CD8-positive, alpha-beta memory T cell (primary cell): ENCODE measurements around the gene DNER. TPM values are rescaled to one million over a fixed set of nuclear protein-coding genes. Genes with fewer than 3 reads are reported as not detected.

Experiments
- CTCF ChIA-PET: fragments of 350-600 bp; sonication (Branson Sonifier 250); formaldehyde crosslinking; loops from one replicate; lab custom pipeline; 2021; ENCODE audit warnings: antibody characterized with exemption; lab: Charles Lee
- POLR2A ChIA-PET: fragments of 350-600 bp; sonication (Branson Sonifier 250); formaldehyde crosslinking; loops from one replicate; lab custom pipeline; 2021; ENCODE audit warnings: antibody characterized with exemption; lab: Charles Lee
- DNase-seq, 5 donors: peaks; one replicate each; pipeline versions ENCODE4 v3.0.0 to v3.0.0-alpha.2; 2020 to 2022; ENCODE audit warnings: mixed read lengths in 1 of 5
- H3K27ac ChIP-seq: one replicate; pipeline ENCODE4 v1.7.0; 2013; ENCODE audit warnings: low read depth, mild to moderate bottlenecking, low read length, moderate library complexity
- H3K27me3 ChIP-seq: 2 replicates; pipeline ENCODE4 v1.7.0; 2013; ENCODE audit warnings: low read length, mild to moderate bottlenecking; ENCODE audit not compliant: insufficient read depth, poor library complexity, severe bottlenecking
- H3K36me3 ChIP-seq: 2 replicates; pipeline ENCODE4 v1.7.0; 2013; ENCODE audit warnings: mild to moderate bottlenecking, low read length, moderate library complexity; ENCODE audit not compliant: insufficient read depth
- H3K4me1 ChIP-seq: 2 replicates; pipeline ENCODE4 v1.7.0; 2013; ENCODE audit warnings: mild to moderate bottlenecking, low read length, moderate library complexity; ENCODE audit not compliant: insufficient read depth
- H3K4me3 ChIP-seq: 2 replicates; pipeline ENCODE4 v1.7.0; 2013; ENCODE audit warnings: mild to moderate bottlenecking, low read length
- H3K9me3 ChIP-seq: 2 replicates; pipeline ENCODE4 v1.7.0; 2013; ENCODE audit warnings: mild to moderate bottlenecking, low read length
- H3K27ac Mint-ChIP-seq, 8 donors: one replicate each; pipeline ENCODE4 v1.8.0; 2020 to 2021; ENCODE audit warnings: mixed read lengths in 8 of 8, mild to moderate bottlenecking in 6 of 8, inconsistent platforms in 3 of 8, moderate library complexity in 3 of 8
- H3K27me3 Mint-ChIP-seq, 2 donors: one replicate each; pipeline ENCODE4 v1.8.0; 2020 to 2021; ENCODE audit warnings: mixed read lengths in 2 of 2, mild to moderate bottlenecking in 1 of 2, moderate library complexity in 1 of 2
- H3K36me3 Mint-ChIP-seq, 3 donors: one replicate each; pipeline ENCODE4 v1.8.0; 2020 to 2021; ENCODE audit warnings: mixed read lengths in 3 of 3, inconsistent platforms in 1 of 3, mild to moderate bottlenecking in 1 of 3
- H3K4me1 Mint-ChIP-seq, 3 donors: one replicate each; pipeline ENCODE4 v1.8.0; 2020 to 2021; ENCODE audit warnings: mixed read lengths in 3 of 3, inconsistent platforms in 1 of 3, mild to moderate bottlenecking in 1 of 3
- H3K4me3 Mint-ChIP-seq, 7 donors: one replicate each; pipeline ENCODE4 v1.8.0; 2020 to 2021; ENCODE audit warnings: mixed read lengths in 7 of 7, mild to moderate bottlenecking in 6 of 7, moderate library complexity in 4 of 7, inconsistent platforms in 2 of 7
- H3K9me3 Mint-ChIP-seq, 5 donors: one replicate each; pipeline ENCODE4 v1.8.0; 2020 to 2022; ENCODE audit warnings: mixed read lengths in 5 of 5, mild to moderate bottlenecking in 3 of 5, moderate library complexity in 2 of 5, inconsistent platforms in 1 of 5
- polyA plus RNA-seq: library from polyadenylated mRNA; unstranded; fragments of 300-500 nt; fragmentation: Illumina TruSeq; gene quantifications from one replicate; pipeline ENCODE4 v1.2.3, GENCODE V29; 2021
- total RNA-seq, 2 experiments: library from RNA; stranded (reverse); gene quantifications; one replicate each; pipeline ENCODE4 v1.2.3, GENCODE V29; 2021

The DNER gene
- total and polyA plus RNA-seq, 3 experiments from 2014 or later = not detected

- H3K9me3 ChIP-seq = no peaks in the 10 kb centered on the region
- no peaks in the 10 kb centered on the region for H3K4me1 ChIP-seq
- ChIA-PET POLR2A (no interaction called here), CTCF (no interaction called here)
- no peaks in the 10 kb centered on the region for H3K4me1 Mint-ChIP-seq
- no peak overlapping the region for H3K4me3 Mint-ChIP-seq
- H3K36me3 Mint-ChIP-seq = no peaks in the 10 kb centered on the region
- DNase-seq = no peak
- no peaks in the 10 kb centered on the region for H3K27me3 ChIP-seq
- H3K27ac Mint-ChIP-seq = no peak overlapping the region
- no peaks in the 10 kb centered on the region for H3K36me3 ChIP-seq
- peaks cover 0 to 5% of the 10 kb centered on the region in 2 donors for H3K27me3 Mint-ChIP-seq
- H3K9me3 Mint-ChIP-seq = peaks cover 0 to 2% (median 0%) of the 10 kb centered on the region in 5 donors
- H3K27ac ChIP-seq = no peak overlapping the region
- no peak overlapping the region for H3K4me3 ChIP-seq
Observed at GRCh38 chr2:229410946-229411345, 303.4 kb downstream of the DNER start.

DNA sequence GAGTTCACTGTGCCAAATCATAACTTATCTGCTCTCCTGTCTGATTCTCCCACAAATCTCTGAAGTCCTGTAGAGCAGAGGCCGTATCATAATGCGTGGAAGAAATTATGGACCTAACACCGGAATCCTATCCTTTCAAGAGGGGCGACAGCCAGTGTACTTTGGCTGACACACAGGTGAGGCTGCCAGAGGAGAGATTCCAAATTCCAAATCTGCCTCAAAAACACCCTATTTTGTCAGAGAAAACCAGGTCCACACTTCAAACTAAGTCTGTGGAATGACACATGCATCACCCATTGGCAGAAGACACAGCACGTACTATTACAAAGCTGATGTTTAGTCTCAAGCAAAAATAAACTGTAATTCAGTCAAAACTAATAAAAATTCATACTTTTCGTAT is 304.1 kb downstream of the DNER start:
- no peak overlapping the region for H3K27ac Mint-ChIP-seq
- H3K27me3 ChIP-seq = no peaks in the 10 kb centered on the region
- no peak for DNase-seq
- no peaks in the 10 kb centered on the region for H3K4me1 ChIP-seq
- no peaks in the 10 kb centered on the region for H3K36me3 Mint-ChIP-seq
- H3K27ac ChIP-seq = no peak overlapping the region
- no peaks in the 10 kb centered on the region for H3K4me1 Mint-ChIP-seq
- peaks cover 0 to 5% of the 10 kb centered on the region in 2 donors for H3K27me3 Mint-ChIP-seq
- CTCF ChIA-PET = no interaction called here
- no peak overlapping the region for H3K4me3 ChIP-seq
- no peak overlapping the region for H3K4me3 Mint-ChIP-seq
- no peaks in the 10 kb centered on the region for H3K9me3 Mint-ChIP-seq
- H3K36me3 ChIP-seq = no peaks in the 10 kb centered on the region
- POLR2A ChIA-PET = no interaction called here
- no peaks in the 10 kb centered on the region for H3K9me3 ChIP-seq

DNA sequence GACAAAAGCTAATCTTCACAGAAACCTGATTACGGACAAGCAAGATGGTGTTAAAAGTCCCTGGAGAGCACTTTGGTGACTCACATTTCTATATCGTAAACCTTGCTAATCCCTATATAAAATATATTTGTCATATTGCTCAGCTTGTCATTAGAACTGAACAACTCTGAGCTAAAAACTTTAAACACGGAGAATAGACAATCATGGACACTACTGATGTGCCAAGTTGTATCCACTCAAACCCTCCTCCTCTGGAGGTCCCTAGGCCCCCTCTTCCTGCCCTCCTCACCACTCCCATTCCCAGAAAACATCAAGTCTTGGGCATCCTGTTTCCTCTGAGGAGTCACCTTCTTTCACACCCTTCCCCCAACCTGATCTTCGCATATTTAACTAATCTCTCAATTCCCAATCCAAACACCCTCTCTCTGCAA is 304.6 kb downstream of the DNER start:
- H3K4me1 ChIP-seq = no peaks in the 10 kb centered on the region
- no peaks in the 10 kb centered on the region for H3K36me3 ChIP-seq
- Mint-ChIP-seq H3K36me3 (no peaks in the 10 kb centered on the region), H3K4me1 (no peaks in the 10 kb centered on the region), H3K4me3 (no peak overlapping the region), H3K9me3 (no peaks in the 10 kb centered on the region), H3K27ac (no peak overlapping the region), H3K27me3 (peaks cover 0 to 5% of the 10 kb centered on the region in 2 donors)
- DNase-seq = no peak
- POLR2A ChIA-PET = no interaction called here
- H3K27ac ChIP-seq = no peak overlapping the region
- CTCF ChIA-PET = no interaction called here
- no peaks in the 10 kb centered on the region for H3K9me3 ChIP-seq
- no peaks in the 10 kb centered on the region for H3K27me3 ChIP-seq
- H3K4me3 ChIP-seq = no peak overlapping the region

DNA sequence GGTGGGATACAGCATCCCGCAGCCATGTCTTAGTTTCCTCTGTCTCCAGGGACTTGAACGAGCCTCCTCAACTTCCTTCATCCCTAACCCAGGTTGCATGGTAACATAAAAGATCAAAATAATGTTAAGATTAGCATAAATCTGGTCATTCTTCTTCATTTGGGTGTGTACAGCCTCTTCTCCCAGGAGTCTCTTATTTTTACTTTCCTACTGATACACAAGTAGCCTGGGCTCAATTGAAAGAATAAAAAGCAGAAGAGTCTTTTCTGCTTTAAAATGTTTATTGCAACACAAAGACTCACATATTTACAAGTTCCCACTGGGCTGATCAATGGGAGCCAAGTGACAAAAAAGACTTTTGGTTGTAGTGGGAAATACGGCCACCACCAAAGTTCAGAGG is 305.4 kb downstream of the DNER start:
- H3K27me3 ChIP-seq = no peaks in the 10 kb centered on the region
- no peaks in the 10 kb centered on the region for H3K4me1 Mint-ChIP-seq
- H3K27me3 Mint-ChIP-seq = peaks cover 0 to 5% of the 10 kb centered on the region in 2 donors
- H3K36me3 Mint-ChIP-seq = no peaks in the 10 kb centered on the region
- ChIA-PET CTCF (no interaction called here), POLR2A (no interaction called here)
- no peak overlapping the region for H3K27ac ChIP-seq
- no peak overlapping the region for H3K4me3 ChIP-seq
- H3K9me3 Mint-ChIP-seq = peaks cover 0 to 2% (median 0%) of the 10 kb centered on the region in 5 donors
- no peaks in the 10 kb centered on the region for H3K4me1 ChIP-seq
- H3K4me3 Mint-ChIP-seq = no peak overlapping the region
- no peaks in the 10 kb centered on the region for H3K36me3 ChIP-seq
- DNase-seq = no peak
- H3K27ac Mint-ChIP-seq = no peak overlapping the region
- no peaks in the 10 kb centered on the region for H3K9me3 ChIP-seq

GRCh38 chr2:229408356-229408755 is 306.0 kb downstream of the DNER start:
- Mint-ChIP-seq H3K27ac (peak overlapping the region in 1 of 8 donors; percentile 52), H3K36me3 (no peaks in the 10 kb centered on the region), H3K27me3 (peaks cover 0 to 5% of the 10 kb centered on the region in 2 donors), H3K4me3 (no peak overlapping the region), H3K9me3 (peaks cover 0 to 7% (median 0%) of the 10 kb centered on the region in 5 donors), H3K4me1 (no peaks in the 10 kb centered on the region)
- Histone ChIP-seq H3K36me3 (no peaks in the 10 kb centered on the region), H3K4me3 (no peak overlapping the region), H3K27me3 (no peaks in the 10 kb centered on the region), H3K27ac (no peak overlapping the region), H3K9me3 (no peaks in the 10 kb centered on the region), H3K4me1 (no peaks in the 10 kb centered on the region)
- ChIA-PET CTCF (no interaction called here), POLR2A (no interaction called here)
- DNase-seq = no peak

DNA sequence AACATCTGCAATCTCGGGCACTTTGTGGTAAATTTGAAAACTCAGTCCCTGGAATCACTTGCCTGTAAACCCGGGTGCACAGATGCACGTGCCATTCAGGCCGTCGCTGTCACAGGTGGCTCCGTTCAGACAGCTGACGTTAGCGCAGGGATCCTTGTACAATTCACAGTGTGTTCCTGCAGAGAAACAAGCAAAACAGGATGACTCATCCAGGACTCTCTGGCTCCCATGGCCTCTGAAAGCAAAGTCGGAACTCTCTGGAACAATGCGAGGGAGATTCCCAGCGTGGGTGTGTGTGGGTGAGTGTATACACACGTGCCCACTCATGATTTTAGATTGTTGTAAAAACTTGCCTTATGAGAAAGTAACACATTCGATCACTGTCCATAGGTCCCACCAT is 307.2 kb downstream of the DNER start:
- Mint-ChIP-seq H3K27me3 (peaks cover 0 to 3% of the 10 kb centered on the region in 2 donors), H3K27ac (no peak overlapping the region), H3K9me3 (peaks cover 0 to 9% (median 0%) of the 10 kb centered on the region in 5 donors), H3K36me3 (no peaks in the 10 kb centered on the region), H3K4me3 (no peak overlapping the region), H3K4me1 (no peaks in the 10 kb centered on the region)
- no peaks in the 10 kb centered on the region for H3K9me3 ChIP-seq
- H3K27ac ChIP-seq = no peak overlapping the region
- ChIA-PET POLR2A (no interaction called here), CTCF (no interaction called here)
- no peaks in the 10 kb centered on the region for H3K36me3 ChIP-seq
- H3K4me3 ChIP-seq = no peak overlapping the region
- DNase-seq = no peak
- H3K27me3 ChIP-seq = no peaks in the 10 kb centered on the region
- no peaks in the 10 kb centered on the region for H3K4me1 ChIP-seq

GRCh38 chr2:229405796-229406195 is 308.6 kb downstream of the DNER start:
- Mint-ChIP-seq H3K9me3 (peaks cover 0 to 12% (median 0%) of the 10 kb centered on the region in 5 donors), H3K27ac (no peak overlapping the region)
- H3K4me3 ChIP-seq = no peak overlapping the region

GRCh38 chr2:229403296-229403695 is 311.1 kb downstream of the DNER start:
- no peak overlapping the region for H3K4me3 ChIP-seq
- DNase-seq = no peak
- H3K9me3 ChIP-seq = no peaks in the 10 kb centered on the region
- H3K27me3 Mint-ChIP-seq = no peaks in the 10 kb centered on the region
- no peaks in the 10 kb centered on the region for H3K4me1 Mint-ChIP-seq
- H3K27me3 ChIP-seq = no peaks in the 10 kb centered on the region
- no peak overlapping the region for H3K27ac ChIP-seq
- H3K27ac Mint-ChIP-seq = no peak overlapping the region
- CTCF ChIA-PET = no interaction called here
- no peak overlapping the region for H3K4me3 Mint-ChIP-seq
- POLR2A ChIA-PET = no interaction called here
- H3K9me3 Mint-ChIP-seq = peaks cover 0 to 15% (median 0%) of the 10 kb centered on the region in 5 donors
- H3K36me3 ChIP-seq = no peaks in the 10 kb centered on the region
- no peaks in the 10 kb centered on the region for H3K36me3 Mint-ChIP-seq
- no peaks in the 10 kb centered on the region for H3K4me1 ChIP-seq

More at GRCh38 chr2:229405796-229406195, 308.6 kb downstream of the DNER start:
- no peak for DNase-seq
- H3K4me1 ChIP-seq = no peaks in the 10 kb centered on the region
- peaks cover 0 to 3% of the 10 kb centered on the region in 2 donors for H3K27me3 Mint-ChIP-seq
- H3K4me3 Mint-ChIP-seq = no peak overlapping the region
- H3K27me3 ChIP-seq = no peaks in the 10 kb centered on the region
- CTCF ChIA-PET = no interaction called here
- no peaks in the 10 kb centered on the region for H3K36me3 Mint-ChIP-seq
- POLR2A ChIA-PET = no interaction called here
- no peaks in the 10 kb centered on the region for H3K9me3 ChIP-seq
- no peaks in the 10 kb centered on the region for H3K4me1 Mint-ChIP-seq
- H3K36me3 ChIP-seq = no peaks in the 10 kb centered on the region
- no peak overlapping the region for H3K27ac ChIP-seq
